Prostate gland (tissue), 2 donors: Measurements from ENCODE around the gene HDAC4. TPM values are rescaled to one million over a fixed set of nuclear protein-coding genes. Genes with fewer than 3 reads are reported as not detected.

Experiments used
- DNase-seq: peaks from one replicate; pipeline ENCODE4 v3.0.0-alpha.2; 2019; ENCODE audit warnings: low spot score
- H3K27ac ChIP-seq, 2 donors: fragments of 200-600 bp; sonication (generic); 2 replicates each; pipeline ENCODE4 v1.5.1; 2017 to 2019
- H3K27me3 ChIP-seq: fragments of 200-600 bp; sonication (generic); replicated peaks from 2 replicates; pipeline ENCODE4 v1.5.1; 2019; ENCODE audit not compliant: insufficient read depth
- H3K36me3 ChIP-seq, 2 donors: fragments of 200-600 bp; sonication (generic); 1 replicate in 1 of 2; 2 replicates in 1 of 2; pipeline versions ENCODE4 v1.5.1 to v1.8.1; 2017 to 2019
- H3K4me1 ChIP-seq: fragments of 200-600 bp; sonication (generic); replicated peaks from 2 replicates; pipeline ENCODE4 v1.5.1; 2019
- H3K4me3 ChIP-seq, 2 donors: fragments of 200-600 bp; sonication (generic); 2 replicates each; pipeline ENCODE4 v1.5.1; 2017 to 2019
- H3K9me3 ChIP-seq: fragments of 200-600 bp; sonication (generic); 2 replicates; pipeline ENCODE4 v1.5.1; 2017
- CTCF ChIP-seq, 4 experiments: fragments of 200-600 bp in 2 of 4; fragments of 450-650 bp in 2 of 4; sonication (generic) in 2 of 4; IDR thresholded peaks; 1 replicate in 3 of 4; 2 replicates in 1 of 4; pipeline ENCODE4 v1.5.1; 2016 to 2019; ENCODE audit warnings: antibody characterized with exemption in 4 of 4, mild to moderate bottlenecking in 2 of 4, moderate library complexity in 2 of 4
- POLR2A ChIP-seq: fragments of 450-650 bp; IDR thresholded peaks from one replicate; pipeline ENCODE4 v1.6.1; 2016; ENCODE audit warnings: antibody characterized with exemption, mild to moderate bottlenecking
- POLR2AphosphoS5 ChIP-seq: sonication (generic); formaldehyde crosslinking; IDR thresholded peaks from one replicate; pipeline ENCODE4 v1.6.1; 2017; ENCODE audit warnings: antibody characterized with exemption
- WGBS: methylation state at CpG from one replicate; pipeline ENCODE4 v1.1.5; 2018; 5-methylcytosine and 5-hydroxymethylcytosine counted together
- intact Hi-C: fragments of 100-400 bp; cut with DNase I; formaldehyde crosslinking; loops from one replicate; pipeline ENCODE4 v1.14.2; 2022
- total RNA-seq, 2 donors: library from RNA; depleted of rRNA; stranded (reverse); fragments of >200 nt; gene quantifications; one replicate each; pipeline ENCODE4 v1.1.0, GENCODE V29; 2016

HDAC4 gene
- total RNA-seq, 2 donors from 2014 or later: 41.8 to 44.2 TPM

GRCh38 chr2:239382384-239382880 lies 18.4 kb downstream of the HDAC4 start:
- Histone ChIP-seq H3K36me3 (no peaks in the 10 kb centered on the region), H3K9me3 (no peaks in the 10 kb centered on the region), H3K4me1 (no peaks in the 10 kb centered on the region), H3K27me3 (no peaks in the 10 kb centered on the region), H3K27ac (no peak overlapping the region), H3K4me3 (no peak overlapping the region)
- intact Hi-C loops: no loop called here
- TF ChIP-seq CTCF (IDR thresholded peaks at IDR 0.05) (no peak), POLR2AphosphoS5 (no peak), POLR2A (no peak)
- no peak for DNase-seq
- WGBS: 66% methylated on average over 6 of the region's 6 CpGs

DNA sequence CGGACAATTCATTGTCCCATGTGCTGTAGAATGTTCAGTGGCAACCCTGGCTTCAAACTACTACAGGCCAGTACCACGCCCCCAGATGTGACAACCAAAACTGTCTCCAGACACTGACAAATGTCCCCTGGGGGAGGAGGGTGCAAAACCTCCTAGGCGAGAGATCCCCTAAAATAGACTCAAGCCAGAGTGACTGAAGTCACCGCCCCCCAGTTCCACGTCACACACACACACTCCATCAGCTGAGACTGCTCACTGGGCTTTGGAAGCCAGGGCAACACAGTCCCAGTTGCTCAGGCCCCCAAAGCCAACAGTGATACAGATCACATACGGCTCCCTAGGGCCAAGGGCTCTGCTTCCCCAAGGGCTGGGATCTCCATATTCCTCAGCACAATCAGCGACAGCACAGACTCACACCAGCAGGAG lies 19.1 kb downstream of the HDAC4 start:
- Histone ChIP-seq H3K4me3 (no peak overlapping the region), H3K4me1 (no peaks in the 10 kb centered on the region), H3K27ac (no peak overlapping the region), H3K9me3 (no peaks in the 10 kb centered on the region), H3K36me3 (no peaks in the 10 kb centered on the region), H3K27me3 (no peaks in the 10 kb centered on the region)
- TF ChIP-seq POLR2AphosphoS5 (no peak), CTCF (IDR thresholded peaks at IDR 0.05) (no peak), POLR2A (no peak)
- DNase-seq: no peak
- intact Hi-C loops: no loop called here
- 92% methylated on average over 7 of the region's 7 CpGs for WGBS

- Histone ChIP-seq H3K27me3 (no peaks in the 10 kb centered on the region), H3K4me1 (no peaks in the 10 kb centered on the region), H3K9me3 (no peaks in the 10 kb centered on the region), H3K4me3 (no peak overlapping the region), H3K36me3 (no peaks in the 10 kb centered on the region), H3K27ac (no peak overlapping the region)
- DNase-seq: no peak
- 77% methylated on average over 30 of the region's 30 CpGs for WGBS
- intact Hi-C loops: no loop called here
- TF ChIP-seq POLR2A (no peak), POLR2AphosphoS5 (no peak), CTCF (IDR thresholded peaks at IDR 0.05) (no peak)
These were observed 19.8 kb downstream of the HDAC4 start for GRCh38 chr2:239380831-239381708.

- no peaks in the 10 kb centered on the region for H3K4me1 ChIP-seq
- H3K27me3 ChIP-seq: no peaks in the 10 kb centered on the region
- no peaks in the 10 kb centered on the region for H3K36me3 ChIP-seq
- H3K9me3 ChIP-seq: no peaks in the 10 kb centered on the region
- H3K4me3 ChIP-seq: no peak overlapping the region
- intact Hi-C loops: no loop called here
- no peak for DNase-seq
- 94% methylated on average over 19 of the region's 19 CpGs for WGBS
- TF ChIP-seq POLR2AphosphoS5: no peak
- no peak for TF ChIP-seq POLR2A
- no peak for TF ChIP-seq CTCF (IDR thresholded peaks at IDR 0.05)
- no peak overlapping the region for H3K27ac ChIP-seq
These were observed 21.1 kb downstream of the HDAC4 start for GRCh38 chr2:239379641-239380170.
